Endodermal cell (in vitro differentiated cells): ENCODE data around the gene HOXC11. TPM values are rescaled to one million over a fixed set of nuclear protein-coding genes. Genes with fewer than 3 reads are reported as not detected.

Experiments used
- DNase-seq: peaks from one replicate; pipeline ENCODE4 v3.0.0-alpha.2; 2017
- H3K27ac ChIP-seq: 2 replicates; pipeline ENCODE4 v1.5.1; 2013; ENCODE audit warnings: mild to moderate bottlenecking, low read depth, low read length, moderate library complexity
- H3K27me3 ChIP-seq: 2 replicates; pipeline ENCODE4 v1.6.1; 2013; ENCODE audit warnings: mild to moderate bottlenecking, low read length, moderate library complexity; ENCODE audit not compliant: insufficient read depth, control insufficient read depth, poor library complexity, severe bottlenecking
- H3K36me3 ChIP-seq: 2 replicates; pipeline ENCODE4 v1.7.0; 2013; ENCODE audit warnings: mild to moderate bottlenecking, low read length, moderate library complexity; ENCODE audit not compliant: control insufficient read depth, insufficient read depth
- H3K4me1 ChIP-seq: one replicate; pipeline ENCODE4 v1.7.0; 2013; ENCODE audit warnings: low read length; ENCODE audit not compliant: control insufficient read depth, insufficient read depth
- H3K4me3 ChIP-seq: 2 replicates; pipeline ENCODE4 v1.5.1; 2013; ENCODE audit warnings: mild to moderate bottlenecking, low read length, moderate library complexity
- H3K9ac ChIP-seq: 2 replicates; pipeline ENCODE4 v1.6.1; 2013; ENCODE audit warnings: mild to moderate bottlenecking, low read length, moderate library complexity; ENCODE audit not compliant: poor library complexity, severe bottlenecking; ENCODE audit errors: extremely low read depth
- H3K9me3 ChIP-seq: 2 replicates; pipeline ENCODE4 v1.6.1; 2013; ENCODE audit warnings: mild to moderate bottlenecking, low read length, moderate library complexity; ENCODE audit not compliant: control insufficient read depth
- H3K27ac Mint-ChIP-seq: 2 replicates; pipeline ENCODE4 v1.8.0; 2020; ENCODE audit warnings: mixed read lengths
- H3K27me3 Mint-ChIP-seq: 2 replicates; pipeline ENCODE4 v1.8.0; 2021; ENCODE audit warnings: mild to moderate bottlenecking, mixed read lengths; ENCODE audit not compliant: insufficient read depth
- H3K36me3 Mint-ChIP-seq: 2 replicates; pipeline ENCODE4 v1.8.0; 2020; ENCODE audit warnings: low read depth, mixed read lengths
- H3K4me1 Mint-ChIP-seq: 2 replicates; pipeline ENCODE4 v1.8.0; 2020; ENCODE audit warnings: mixed read lengths
- H3K4me3 Mint-ChIP-seq: 2 replicates; pipeline ENCODE4 v1.8.0; 2020; ENCODE audit warnings: mild to moderate bottlenecking, moderate library complexity, mixed read lengths
- H3K9me3 Mint-ChIP-seq: 2 replicates; pipeline ENCODE4 v1.8.0; 2020; ENCODE audit warnings: mild to moderate bottlenecking, mixed read lengths
- CTCF ChIP-seq: fragments of 200-600 bp; sonication (generic); conservative IDR thresholded peaks from 2 replicates; pipeline ENCODE4 v1.5.0; 2021; ENCODE audit warnings: antibody characterized with exemption, mild to moderate bottlenecking
- WGBS, 2 experiments: methylation state at CpG; one replicate each; pipeline versions ENCODE4 v1.1.5 to v1.1.7; 2013; ENCODE audit warnings: missing lambda C conversion rate in 2 of 2, mixed read lengths in 1 of 2; ENCODE audit not compliant: insufficient coverage in 1 of 2, insufficient read length in 1 of 2; 5-methylcytosine and 5-hydroxymethylcytosine counted together
- total RNA-seq, 2 donors: library from RNA; stranded (reverse); fragmentation: NEBNext Ultra II Directional in 1 of 2; extraction: Animal tissue kit (Norgen Biotek cat#: 25700) in 1 of 2; gene quantifications; 2 replicates in 1 of 2; 3 replicates in 1 of 2; pipeline ENCODE4 v1.2.1, GENCODE V29; 2021

The HOXC11 gene
- total RNA-seq, 2 donors from 2014 or later = not detected

DNA sequence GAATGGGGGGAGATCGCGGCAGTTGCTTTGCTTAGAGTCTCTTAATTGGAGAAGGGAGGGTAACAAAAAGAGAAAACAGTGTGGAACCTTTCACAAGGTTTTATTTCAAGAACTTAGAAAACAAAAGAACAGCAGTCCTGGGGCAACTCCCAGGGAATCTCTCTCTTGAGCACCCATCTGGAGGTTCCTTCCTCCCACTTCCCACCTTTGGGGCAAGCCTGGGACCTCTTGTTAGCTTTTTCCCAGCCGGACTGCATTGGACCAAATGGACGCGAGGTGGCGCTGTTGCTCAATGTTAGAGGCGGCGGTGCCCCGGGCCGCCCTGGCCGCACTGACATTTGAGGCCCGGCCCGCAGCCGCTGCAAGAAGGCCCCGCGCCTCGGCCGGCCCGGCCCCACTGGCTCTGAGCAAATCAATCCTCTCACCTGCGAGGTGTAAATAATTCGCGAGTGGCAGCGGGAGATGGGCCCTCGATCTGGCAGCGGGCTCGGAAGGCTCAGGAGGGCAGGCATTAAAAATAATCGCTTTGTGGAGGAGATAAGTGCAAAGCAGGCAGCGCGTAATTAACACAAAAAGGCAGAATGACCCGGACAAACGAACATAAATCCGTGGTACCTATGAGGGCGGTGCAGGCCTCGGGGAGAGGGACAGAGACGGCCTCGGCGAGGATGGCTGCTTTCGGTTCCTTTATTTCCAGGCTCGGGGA is 33.1 kb downstream of the HOXC11 start:
- peak; percentile 95 for TF ChIP-seq CTCF

DNA sequence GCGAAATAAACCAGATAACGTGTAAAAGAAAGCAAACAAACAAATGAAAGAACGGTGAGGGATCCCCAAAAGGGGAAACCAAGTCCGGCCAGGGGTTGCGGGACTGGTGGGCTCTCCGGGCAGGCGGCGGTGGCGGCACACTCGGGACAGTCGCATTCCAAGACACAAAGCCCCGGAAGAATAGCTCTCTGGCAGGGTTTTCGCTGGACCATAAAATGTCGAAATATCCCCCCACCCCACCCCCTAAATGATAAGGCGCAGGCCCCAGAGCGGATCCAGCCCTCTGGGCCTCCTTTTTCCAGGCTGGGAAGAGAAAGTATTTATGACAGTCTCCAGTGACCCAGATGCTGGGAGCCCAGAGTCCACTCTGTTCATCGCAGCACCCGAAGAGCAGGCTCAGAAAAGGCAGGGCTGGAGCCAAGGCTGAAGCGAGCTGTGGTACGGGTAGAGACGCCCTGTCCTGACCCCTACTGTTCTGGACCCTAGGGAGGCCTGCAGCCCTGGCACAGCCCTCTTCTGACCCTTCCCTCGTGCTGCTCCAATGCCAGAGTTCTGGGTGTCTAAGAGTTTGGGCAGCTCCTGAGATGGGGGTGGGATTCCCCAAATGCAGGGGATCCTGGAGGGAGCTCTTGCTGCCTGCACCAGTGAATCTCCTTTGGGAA is 33.8 kb downstream of the HOXC11 start:
- no peaks in the 10 kb centered on the region for H3K36me3 ChIP-seq
- H3K27me3 ChIP-seq = peaks cover 99% of the 10 kb centered on the region
- no peak overlapping the region for H3K9ac ChIP-seq
- 35 to 36% methylated on average over 9 to 22 of the region's 22 CpGs for WGBS, 2 experiments
- Mint-ChIP-seq H3K4me3 (no peak overlapping the region), H3K4me1 (peaks cover 3% of the 10 kb centered on the region), H3K36me3 (no peaks in the 10 kb centered on the region), H3K9me3 (no peaks in the 10 kb centered on the region), H3K27ac (no peak overlapping the region), H3K27me3 (peaks cover 99% of the 10 kb centered on the region)
- H3K4me3 ChIP-seq = no peak overlapping the region
- no peaks in the 10 kb centered on the region for H3K4me1 ChIP-seq
- TF ChIP-seq CTCF = no peak
- no peak for DNase-seq
- H3K9me3 ChIP-seq = no peaks in the 10 kb centered on the region
- H3K27ac ChIP-seq = no peak overlapping the region

More for the DNA sequence above, 33.1 kb downstream of the HOXC11 start:
- H3K27ac ChIP-seq = no peak overlapping the region
- H3K9ac ChIP-seq = no peak overlapping the region
- no peaks in the 10 kb centered on the region for H3K36me3 ChIP-seq
- Mint-ChIP-seq H3K27ac (no peak overlapping the region), H3K27me3 (peaks cover 99% of the 10 kb centered on the region), H3K4me3 (no peak overlapping the region), H3K36me3 (no peaks in the 10 kb centered on the region), H3K4me1 (peaks cover 3% of the 10 kb centered on the region), H3K9me3 (no peaks in the 10 kb centered on the region)
- no peak overlapping the region for H3K4me3 ChIP-seq
- DNase-seq = peak; percentile 99
- WGBS, 2 experiments = 10 to 15% methylated on average over 28 to 39 of the region's 39 CpGs
- H3K4me1 ChIP-seq = no peaks in the 10 kb centered on the region
- peaks cover 99% of the 10 kb centered on the region for H3K27me3 ChIP-seq
- H3K9me3 ChIP-seq = no peaks in the 10 kb centered on the region

DNA sequence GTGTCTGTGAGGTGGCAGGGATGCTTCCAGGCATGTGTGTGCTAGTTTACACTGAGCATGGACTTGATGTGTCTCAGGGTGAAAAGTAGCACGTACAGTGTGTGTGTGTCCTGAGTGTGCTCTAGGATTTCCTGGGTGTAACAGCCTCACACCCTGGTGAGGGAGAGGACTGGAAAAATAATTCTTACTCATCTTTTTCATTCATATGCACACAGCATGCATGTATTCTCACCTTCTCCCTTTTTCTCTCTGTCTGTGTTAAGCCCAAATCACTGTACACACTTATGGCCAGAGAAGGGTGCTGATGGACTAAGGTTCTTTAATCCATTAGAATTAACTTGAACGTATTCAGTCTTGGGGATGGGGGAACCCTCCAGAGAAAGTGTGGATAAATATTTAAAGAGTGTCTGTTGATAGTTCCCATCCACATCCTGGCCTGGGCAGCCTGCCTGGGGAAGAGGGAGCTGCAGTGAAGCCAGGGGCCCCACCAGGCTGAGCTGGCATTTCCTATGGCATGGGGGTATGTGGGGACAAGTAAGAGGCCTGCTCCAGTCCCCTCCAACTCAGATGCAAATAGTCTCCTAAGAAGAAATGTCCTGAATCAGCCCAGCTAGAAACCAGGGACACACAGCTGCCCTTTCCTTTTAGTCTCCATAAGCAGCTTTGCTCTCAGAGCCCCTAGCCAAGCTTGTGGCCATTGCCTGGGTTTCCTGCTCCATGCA is 34.8 kb downstream of the HOXC11 start:
- TF ChIP-seq CTCF = no peak
- Mint-ChIP-seq H3K4me3 (no peak overlapping the region), H3K27me3 (peaks cover 99% of the 10 kb centered on the region), H3K36me3 (no peaks in the 10 kb centered on the region), H3K4me1 (peaks cover 3% of the 10 kb centered on the region), H3K27ac (no peak overlapping the region), H3K9me3 (no peaks in the 10 kb centered on the region)
- H3K27ac ChIP-seq = no peak overlapping the region
- no peaks in the 10 kb centered on the region for H3K36me3 ChIP-seq
- H3K27me3 ChIP-seq = peaks cover 99% of the 10 kb centered on the region
- H3K4me3 ChIP-seq = no peak overlapping the region
- 0 to 33% methylated on average over 1 to 2 of the region's 2 CpGs for WGBS, 2 experiments
- no peak for DNase-seq
- H3K4me1 ChIP-seq = no peaks in the 10 kb centered on the region
- no peak overlapping the region for H3K9ac ChIP-seq
- no peaks in the 10 kb centered on the region for H3K9me3 ChIP-seq
